Measurements from ENCODE around the gene GNAS. TPM values are rescaled to one million over a fixed set of nuclear protein-coding genes. Genes with fewer than 3 reads are reported as not detected.

The GNAS gene
- total and polyA plus RNA-seq, 4 donors, result 115 to 360 (median 277) TPM

- H3K4me3 ChIP-seq (ENCODE audit: low read depth in 1 of 3, low read length in 3 of 3), result no peak overlapping the region
- no peak overlapping the region for H3K27ac ChIP-seq (ENCODE audit: low read depth in 1 of 2, low read length in 2 of 2)
- no peaks in the 10 kb centered on the region for H3K9me3 ChIP-seq (ENCODE audit: control insufficient read depth in 4 of 4, low read length in 3 of 4)
- H3K36me3 ChIP-seq (ENCODE audit: control insufficient read depth in 4 of 4, insufficient read depth in 3 of 4, low read depth in 1 of 4, low read length in 3 of 4), result no peaks in the 10 kb centered on the region
- no peak for DNase-seq (ENCODE audit: low spot score)
- TF ChIP-seq JUND (IDR thresholded peaks at IDR 0.05) (no peak), NR2F2 (IDR thresholded peaks at IDR 0.05) (no peak), YY1 (IDR thresholded peaks at IDR 0.05) (no peak), FOXA2 (IDR thresholded peaks at IDR 0.05) (no peak), ZBTB33 (IDR thresholded peaks at IDR 0.05) (no peak), SP1 (IDR thresholded peaks at IDR 0.05) (no peak), HNF4A (conservative IDR thresholded peaks at IDR 0.05) (no peak), RXRA (IDR thresholded peaks at IDR 0.05) (no peak), REST (IDR thresholded peaks at IDR 0.05) (no peak), FOXA1 (IDR thresholded peaks at IDR 0.05) (no peak), RAD21 (IDR thresholded peaks at IDR 0.05) (no peak), TAF1 (conservative IDR thresholded peaks at IDR 0.05) (no peak), MAX (IDR thresholded peaks at IDR 0.05) (no peak), ATF3 (IDR thresholded peaks at IDR 0.05) (no peak), HNF4G (IDR thresholded peaks at IDR 0.05) (no peak), EGR1 (IDR thresholded peaks at IDR 0.05; ENCODE audit: low read depth in 2 of 2) (no peak), GABPA (IDR thresholded peaks at IDR 0.05 in 1 of 2, conservative IDR thresholded peaks at IDR 0.05 in 1 of 2) (no peak), CTCF (IDR thresholded peaks at IDR 0.05; ENCODE audit: low read depth, low read length, missing input control) (no peak)
- no peak overlapping the region for H3K9ac ChIP-seq (ENCODE audit: low read depth in 1 of 2, low read length in 2 of 2)
- H3K4me1 ChIP-seq (ENCODE audit: control insufficient read depth in 4 of 4, insufficient read depth in 4 of 4, low read length in 3 of 4), result peaks cover 0 to 14% (median 0%) of the 10 kb centered on the region in 4 donors
- WGBS, result 45% methylated on average over 67 of the region's 67 CpGs
- H3K27me3 ChIP-seq (ENCODE audit: control insufficient read depth in 4 of 4, insufficient read depth in 4 of 4, low read length in 3 of 4), result peaks cover 0 to 3% (median under 1%) of the 10 kb centered on the region in 4 donors
Measured at GRCh38 chr20:58839991-58840747, 12.3 kb upstream of the GNAS start.

Data from liver (tissue), 9 donors.